GM19397 (cell line): ENCODE measurements around the gene DET1.
"Not testable (repeated sequence)": the region's sequence is repeated elsewhere in the genome, so short reads cannot be mapped to it uniquely, and the experiment has no call there.

Experiments
- ATAC-seq: cut with Tn5 transposase; IDR thresholded peaks from one replicate; pipeline ENCODE4 v1.9.1; 2021; ENCODE audit warnings: mild to moderate bottlenecking, moderate library complexity; ENCODE audit not compliant: unreplicated experiment

DET1 gene

GRCh38 chr15:88498996-88499395 is 47.5 kb downstream of the DET1 start:
- no peak for ATAC-seq

- ATAC-seq: no peak
These were observed 49.2 kb downstream of the DET1 start for GRCh38 chr15:88497109-88497765.

- no peak for ATAC-seq
These were observed 52.6 kb downstream of the DET1 start for GRCh38 chr15:88493844-88494243.

GRCh38 chr15:88491158-88491557 is 55.3 kb downstream of the DET1 start:
- ATAC-seq: no peak

GRCh38 chr15:88490036-88490435 is 56.4 kb downstream of the DET1 start:
- ATAC-seq: no peak

GRCh38 chr15:88489321-88489720 is 57.2 kb downstream of the DET1 start:
- no peak for ATAC-seq

GRCh38 chr15:88487796-88488523 is 58.5 kb downstream of the DET1 start:
- no peak for ATAC-seq

- ATAC-seq: no peak
These were observed 59.2 kb downstream of the DET1 start for GRCh38 chr15:88487178-88487795.

GRCh38 chr15:88484682-88485331 is 61.7 kb downstream of the DET1 start:
- no peak for ATAC-seq

- ATAC-seq: no peak
These were observed 64.2 kb downstream of the DET1 start for GRCh38 chr15:88482263-88482662.

GRCh38 chr15:88480981-88481380 is 65.5 kb downstream of the DET1 start:
- ATAC-seq: no peak

- ATAC-seq: no peak
These were observed 67.3 kb downstream of the DET1 start for GRCh38 chr15:88479169-88479568.

- ATAC-seq: no peak
These were observed 68.6 kb downstream of the DET1 start for GRCh38 chr15:88477904-88478303.

GRCh38 chr15:88477126-88477525 is 69.4 kb downstream of the DET1 start:
- no peak for ATAC-seq

GRCh38 chr15:88476635-88477060 is 69.8 kb downstream of the DET1 start:
- no peak for ATAC-seq

- ATAC-seq: not testable (repeated sequence)
These were observed 72.7 kb downstream of the DET1 start for GRCh38 chr15:88473661-88474293.

- ATAC-seq: no peak
These were observed 74.3 kb downstream of the DET1 start for GRCh38 chr15:88472225-88472624.

GRCh38 chr15:88470625-88471372 is 75.7 kb downstream of the DET1 start:
- no peak for ATAC-seq

- no peak for ATAC-seq
These were observed 77.2 kb downstream of the DET1 start for GRCh38 chr15:88469321-88469720.

- not testable (repeated sequence) for ATAC-seq
These were observed 77.8 kb downstream of the DET1 start for GRCh38 chr15:88468721-88469120.
